DMS 273 treated with DMSO at 0.1 percent for 48 hours (cell line): ENCODE results near the gene SUCLA2.
"Not testable (repeated sequence)": the region's sequence is repeated elsewhere in the genome, so short reads cannot be mapped to it uniquely, and the experiment has no call there.

Source experiments
- DNase-seq: peaks from one replicate; lab custom pipeline; 2025; lab: John Stamatoyannopoulos, UW

SUCLA2 gene

GRCh38 chr13:48001114-48001881 is at the start of gene SUCLA2:
TSS of gene SUCLA2 (minus strand) at chr13:48001273. CDS start at chr13:48001269, 4 bp downstream.
- peak; percentile 45 for DNase-seq

GRCh38 chr13:48050550-48050949 is 49.5 kb upstream of the SUCLA2 start:
- DNase-seq: no peak

GRCh38 chr13:48043789-48044503 is 42.9 kb upstream of the SUCLA2 start:
- DNase-seq: no peak

- DNase-seq: no peak
Measured at GRCh38 chr13:48042894-48043293, 41.8 kb upstream of the SUCLA2 start.

- no peak for DNase-seq
Measured at GRCh38 chr13:48040896-48041295, 39.8 kb upstream of the SUCLA2 start.

- DNase-seq: no peak
Measured at GRCh38 chr13:48040049-48040448, 39.0 kb upstream of the SUCLA2 start.

GRCh38 chr13:48038761-48039160 is 37.7 kb upstream of the SUCLA2 start:
- DNase-seq: no peak

GRCh38 chr13:48037346-48038173 is 36.5 kb upstream of the SUCLA2 start, which contains the start of gene NUDT15:
TSS of gene NUDT15 (plus strand) at chr13:48037726. CDS start at chr13:48037747, 21 bp downstream.
- DNase-seq: peak; percentile 84

GRCh38 chr13:48029859-48030258 is 28.8 kb upstream of the SUCLA2 start:
- DNase-seq: no peak

- no peak for DNase-seq
Measured at GRCh38 chr13:48028066-48028465, 27.0 kb upstream of the SUCLA2 start.

- no peak for DNase-seq
Measured at GRCh38 chr13:48019796-48020195, 18.7 kb upstream of the SUCLA2 start.

- no peak for DNase-seq
Measured at GRCh38 chr13:48018637-48019036, 17.6 kb upstream of the SUCLA2 start.

GRCh38 chr13:48014359-48014758 is 13.3 kb upstream of the SUCLA2 start:
- no peak for DNase-seq

- no peak for DNase-seq
Measured at GRCh38 chr13:48012668-48013067, 11.6 kb upstream of the SUCLA2 start.

GRCh38 chr13:48010698-48011097 is 9.6 kb upstream of the SUCLA2 start:
- DNase-seq: no peak

- no peak for DNase-seq
Measured at GRCh38 chr13:48009284-48009683, 8.2 kb upstream of the SUCLA2 start.

GRCh38 chr13:48006396-48006795 is 5.3 kb upstream of the SUCLA2 start:
- no peak for DNase-seq

GRCh38 chr13:48004201-48004600 is 3.1 kb upstream of the SUCLA2 start:
- no peak for DNase-seq

- DNase-seq: not testable (repeated sequence)
Measured at GRCh38 chr13:48001999-48002398, 926 bp upstream of the SUCLA2 start.

- no peak for DNase-seq
Measured at GRCh38 chr13:48000559-48001113, 437 bp downstream of the SUCLA2 start.

GRCh38 chr13:47999973-48000372 is 1.1 kb downstream of the SUCLA2 start:
- no peak for DNase-seq

GRCh38 chr13:47997384-47997783 is 3.7 kb downstream of the SUCLA2 start:
- DNase-seq: no peak
